Measurements from ENCODE around the gene SNAI3.

DNA sequence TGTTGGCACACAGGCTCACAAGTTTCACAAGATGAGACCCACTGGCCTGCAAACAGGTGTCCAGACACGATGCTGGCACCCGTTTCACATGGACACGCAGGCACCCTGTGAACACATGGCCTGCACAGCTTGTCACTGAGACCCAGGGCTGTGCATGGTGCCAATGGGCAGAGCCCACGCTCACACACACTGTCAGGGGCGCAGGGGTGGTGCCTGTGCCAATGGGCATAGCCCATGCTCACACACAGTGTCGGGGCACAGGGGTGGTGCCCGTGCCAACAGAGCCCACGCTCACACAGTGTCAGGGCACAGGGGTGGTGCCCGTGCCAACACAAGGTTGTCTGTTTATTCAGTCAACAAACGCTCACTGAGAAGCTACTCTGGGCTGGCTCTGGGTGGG, 49.3 kb upstream of the SNAI3 start:
- TF ChIP-seq, protein P1, sequence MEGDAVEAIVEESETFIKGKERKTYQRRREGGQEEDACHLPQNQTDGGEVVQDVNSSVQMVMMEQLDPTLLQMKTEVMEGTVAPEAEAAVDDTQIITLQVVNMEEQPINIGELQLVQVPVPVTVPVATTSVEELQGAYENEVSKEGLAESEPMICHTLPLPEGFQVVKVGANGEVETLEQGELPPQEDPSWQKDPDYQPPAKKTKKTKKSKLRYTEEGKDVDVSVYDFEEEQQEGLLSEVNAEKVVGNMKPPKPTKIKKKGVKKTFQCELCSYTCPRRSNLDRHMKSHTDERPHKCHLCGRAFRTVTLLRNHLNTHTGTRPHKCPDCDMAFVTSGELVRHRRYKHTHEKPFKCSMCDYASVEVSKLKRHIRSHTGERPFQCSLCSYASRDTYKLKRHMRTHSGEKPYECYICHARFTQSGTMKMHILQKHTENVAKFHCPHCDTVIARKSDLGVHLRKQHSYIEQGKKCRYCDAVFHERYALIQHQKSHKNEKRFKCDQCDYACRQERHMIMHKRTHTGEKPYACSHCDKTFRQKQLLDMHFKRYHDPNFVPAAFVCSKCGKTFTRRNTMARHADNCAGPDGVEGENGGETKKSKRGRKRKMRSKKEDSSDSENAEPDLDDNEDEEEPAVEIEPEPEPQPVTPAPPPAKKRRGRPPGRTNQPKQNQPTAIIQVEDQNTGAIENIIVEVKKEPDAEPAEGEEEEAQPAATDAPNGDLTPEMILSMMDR (IDR thresholded peaks at IDR 0.05), result no peak
- no peak for TF ChIP-seq POLR2A (IDR thresholded peaks at IDR 0.05)

All from esophagus squamous epithelium (tissue), 4 donors.